ENCODE measurements around the gene FGD1. TPM values are rescaled to one million over a fixed set of nuclear protein-coding genes. Genes with fewer than 3 reads are reported as not detected.

FGD1 gene
- total and polyA plus RNA-seq, 2 of the 13 experiments (the other 11 are each of a cell fraction or from before 2014, with no cell fraction given): 0.36 to 0.62 TPM

DNA sequence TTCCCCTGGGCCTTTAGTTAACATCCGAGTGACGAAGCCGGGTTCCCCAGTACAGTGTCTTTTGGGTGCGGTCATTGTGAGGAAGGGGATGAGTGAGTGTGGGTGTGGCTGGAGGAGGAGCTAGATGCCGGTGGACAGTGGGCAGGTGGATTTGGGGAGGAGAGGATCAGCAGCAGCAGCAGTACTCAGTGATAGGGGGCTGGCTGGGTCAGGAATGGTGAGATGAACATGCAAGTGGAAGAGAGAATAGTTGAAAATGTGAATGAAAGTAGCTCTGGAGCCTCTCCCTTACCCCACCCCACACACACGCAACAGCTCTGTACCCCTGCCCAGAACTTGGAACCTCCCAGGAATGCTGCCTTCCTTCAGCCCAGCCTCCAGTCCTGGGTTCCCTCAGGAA is 51.3 kb downstream of the FGD1 start (continued):
- no peak for TF ChIP-seq PRDM10 (CRISPR knock-in tag; IDR thresholded peaks at IDR 0.05; ENCODE audit: low read depth)
- TF ChIP-seq, protein P1, sequence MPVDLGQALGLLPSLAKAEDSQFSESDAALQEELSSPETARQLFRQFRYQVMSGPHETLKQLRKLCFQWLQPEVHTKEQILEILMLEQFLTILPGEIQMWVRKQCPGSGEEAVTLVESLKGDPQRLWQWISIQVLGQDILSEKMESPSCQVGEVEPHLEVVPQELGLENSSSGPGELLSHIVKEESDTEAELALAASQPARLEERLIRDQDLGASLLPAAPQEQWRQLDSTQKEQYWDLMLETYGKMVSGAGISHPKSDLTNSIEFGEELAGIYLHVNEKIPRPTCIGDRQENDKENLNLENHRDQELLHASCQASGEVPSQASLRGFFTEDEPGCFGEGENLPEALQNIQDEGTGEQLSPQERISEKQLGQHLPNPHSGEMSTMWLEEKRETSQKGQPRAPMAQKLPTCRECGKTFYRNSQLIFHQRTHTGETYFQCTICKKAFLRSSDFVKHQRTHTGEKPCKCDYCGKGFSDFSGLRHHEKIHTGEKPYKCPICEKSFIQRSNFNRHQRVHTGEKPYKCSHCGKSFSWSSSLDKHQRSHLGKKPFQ (CRISPR knock-in tag; IDR thresholded peaks at IDR 0.05; ENCODE audit: insufficient replicate concordance): no peak
- no peak for TF ChIP-seq KDM5A (IDR thresholded peaks at IDR 0.05; ENCODE audit: borderline replicate concordance, low read length)
- TF ChIP-seq PREB (CRISPR knock-in tag; IDR thresholded peaks at IDR 0.05): no peak
- no peak for TF ChIP-seq NR1H2 (CRISPR knock-in tag; IDR thresholded peaks at IDR 0.05; ENCODE audit: borderline replicate concordance, low read depth)
- no peak for TF ChIP-seq HMG20A (CRISPR knock-in tag; IDR thresholded peaks at IDR 0.05; ENCODE audit: borderline replicate concordance)
- TF ChIP-seq CEBPB (IDR thresholded peaks at IDR 0.05; ENCODE audit: borderline replicate concordance, low read depth, low read length): no peak

All from HepG2 (cell line).